ENCODE measurements around the gene TUBB4B.

The TUBB4B gene

GRCh38 chr9:137240841-137241489 is at the start of gene TUBB4B:
TSS of gene TUBB4B (plus strand) at chr9:137241287. CDS start at chr9:137241361, 74 bp downstream.
- no peaks in the 10 kb centered on the region for H3K27me3 ChIP-seq
- H3K4me2 ChIP-seq = peak within 1 kb of the TSS; percentile 92 to 100 (median 97)
- peak within 1 kb of the TSS; percentile 80 to 98 (median 93) for H3K27ac ChIP-seq
- peak within 1 kb of the TSS; percentile 86 to 97 (median 94) for H3K9ac ChIP-seq
- H3K36me3 ChIP-seq = peaks cover 23 to 30% (median 27%) of the 10 kb centered on the region in 11 experiments
- no peak for TF ChIP-seq Cebpa-rat (IDR thresholded peaks at IDR 0.05)
- H3K4me1 ChIP-seq = peaks cover 66 to 82% (median 79%) of the 10 kb centered on the region in 10 experiments
- peak within 1 kb of the TSS; percentile 83 to 99 (median 98) for H3K4me3 ChIP-seq
- H4K20me1 ChIP-seq = peaks cover 30 to 76% (median 67%) of the 10 kb centered on the region in 11 experiments
- H3K9me3 ChIP-seq (replicated peaks in 1 of 11) = peaks cover 0 to 3% (median 0%) of the 10 kb centered on the region in 11 experiments; a peak in 1 of 22 replicates

- H3K27me3 ChIP-seq = no peaks in the 10 kb centered on the region
- H3K9me3 ChIP-seq (replicated peaks in 1 of 11) = no peaks in the 10 kb centered on the region
- H3K4me1 ChIP-seq = peaks cover 36 to 80% (median 57%) of the 10 kb centered on the region in 10 experiments
- H4K20me1 ChIP-seq = peaks cover 12 to 96% (median 83%) of the 10 kb centered on the region in 11 experiments; a peak in 21 of 22 replicates
- peaks cover 15 to 68% (median 34%) of the 10 kb centered on the region in 11 experiments; a peak in 21 of 22 replicates for H3K36me3 ChIP-seq
- TF ChIP-seq Cebpa-rat (IDR thresholded peaks at IDR 0.05) = no peak
- H3K4me3 ChIP-seq = no peak overlapping the region; a peak in 1 of 20 replicates
- H3K4me2 ChIP-seq = peak overlapping the region; percentile 92 to 100 (median 100); a peak in 18 of 22 replicates
- no peak overlapping the region; a peak in 2 of 22 replicates for H3K27ac ChIP-seq
- H3K9ac ChIP-seq = peak overlapping the region in 10 of 11 experiments; percentile 43 to 95 (median 93); a peak in 17 of 22 replicates
Measured at GRCh38 chr9:137191691-137192447, 49.2 kb upstream of the TUBB4B start.

- Histone ChIP-seq H3K9ac (peak overlapping the region in 9 of 11 experiments; percentile 15 to 95 (median 88); a peak in 12 of 22 replicates), H3K27ac (no peak overlapping the region; a peak in 1 of 22 replicates), H3K4me3 (no peak overlapping the region), H3K4me1 (peaks cover 33 to 79% (median 57%) of the 10 kb centered on the region in 10 experiments), H3K27me3 (no peaks in the 10 kb centered on the region), H3K36me3 (peaks cover 15 to 63% (median 30%) of the 10 kb centered on the region in 11 experiments; a peak in 20 of 22 replicates), H3K4me2 (peak overlapping the region in 3 of 11 experiments; percentile 100; a peak in 3 of 22 replicates), H3K9me3 (replicated peaks in 1 of 11) (no peaks in the 10 kb centered on the region), H4K20me1 (peaks cover 13 to 96% (median 83%) of the 10 kb centered on the region in 11 experiments; a peak in 21 of 22 replicates)
- no peak for TF ChIP-seq Cebpa-rat (IDR thresholded peaks at IDR 0.05)
Measured at GRCh38 chr9:137192448-137192780, 48.7 kb upstream of the TUBB4B start.

- Histone ChIP-seq H3K9me3 (replicated peaks in 1 of 11) (no peaks in the 10 kb centered on the region), H4K20me1 (peaks cover 17 to 96% (median 83%) of the 10 kb centered on the region in 11 experiments; a peak in 21 of 22 replicates), H3K4me2 (peak overlapping the region in 1 of 11 experiments; percentile 100; a peak in 2 of 22 replicates), H3K36me3 (peaks cover 15 to 65% (median 30%) of the 10 kb centered on the region in 11 experiments; a peak in 20 of 22 replicates), H3K4me1 (peaks cover 33 to 79% (median 57%) of the 10 kb centered on the region in 10 experiments), H3K9ac (peak overlapping the region in 9 of 11 experiments; percentile 15 to 86 (median 40); a peak in 13 of 22 replicates), H3K27ac (no peak overlapping the region), H3K4me3 (no peak overlapping the region), H3K27me3 (no peaks in the 10 kb centered on the region)
- no peak for TF ChIP-seq Cebpa-rat (IDR thresholded peaks at IDR 0.05)
Measured at GRCh38 chr9:137192859-137193258, 48.2 kb upstream of the TUBB4B start.

GRCh38 chr9:137193771-137194170 is 47.3 kb upstream of the TUBB4B start:
- H3K4me2 ChIP-seq = peak overlapping the region in 1 of 11 experiments; percentile 23; a peak in 1 of 22 replicates
- H3K27me3 ChIP-seq = no peaks in the 10 kb centered on the region
- H3K4me1 ChIP-seq = peaks cover 42 to 88% (median 66%) of the 10 kb centered on the region in 10 experiments
- H3K4me3 ChIP-seq = no peak overlapping the region
- no peak overlapping the region for H3K27ac ChIP-seq
- H3K36me3 ChIP-seq = peaks cover 15 to 68% (median 30%) of the 10 kb centered on the region in 11 experiments; a peak in 20 of 22 replicates
- peak overlapping the region in 7 of 11 experiments; percentile 24 to 60 (median 32); a peak in 9 of 22 replicates for H3K9ac ChIP-seq
- no peak for TF ChIP-seq Cebpa-rat (IDR thresholded peaks at IDR 0.05)
- peaks cover 26 to 100% (median 92%) of the 10 kb centered on the region in 11 experiments; a peak in 21 of 22 replicates for H4K20me1 ChIP-seq
- no peaks in the 10 kb centered on the region for H3K9me3 ChIP-seq (replicated peaks in 1 of 11)

GRCh38 chr9:137194388-137194787 is 46.7 kb upstream of the TUBB4B start:
- Histone ChIP-seq H3K27ac (no peak overlapping the region), H3K9ac (peak overlapping the region in 8 of 11 experiments; percentile 24 to 60 (median 32); a peak in 8 of 22 replicates), H3K4me2 (peak overlapping the region in 2 of 11 experiments; percentile 14 to 23; a peak in 3 of 22 replicates), H3K4me1 (peaks cover 46 to 92% (median 71%) of the 10 kb centered on the region in 10 experiments), H3K9me3 (replicated peaks in 1 of 11) (no peaks in the 10 kb centered on the region), H4K20me1 (peaks cover 23 to 100% (median 92%) of the 10 kb centered on the region in 11 experiments; a peak in 21 of 22 replicates), H3K36me3 (peaks cover 15 to 68% (median 30%) of the 10 kb centered on the region in 11 experiments; a peak in 20 of 22 replicates), H3K4me3 (no peak overlapping the region), H3K27me3 (no peaks in the 10 kb centered on the region)
- no peak for TF ChIP-seq Cebpa-rat (IDR thresholded peaks at IDR 0.05)

GRCh38 chr9:137194909-137195308 is 46.2 kb upstream of the TUBB4B start:
- Histone ChIP-seq H3K4me1 (peaks cover 44 to 92% (median 69%) of the 10 kb centered on the region in 10 experiments), H3K9ac (peak overlapping the region in 7 of 11 experiments; percentile 6 to 48 (median 32); a peak in 7 of 22 replicates), H3K36me3 (peaks cover 12 to 64% (median 27%) of the 10 kb centered on the region in 11 experiments; a peak in 20 of 22 replicates), H3K4me2 (peak overlapping the region in 2 of 11 experiments; percentile 14 to 23; a peak in 2 of 22 replicates), H4K20me1 (peaks cover 18 to 100% (median 90%) of the 10 kb centered on the region in 11 experiments; a peak in 21 of 22 replicates), H3K4me3 (no peak overlapping the region), H3K27ac (no peak overlapping the region), H3K27me3 (no peaks in the 10 kb centered on the region), H3K9me3 (replicated peaks in 1 of 11) (no peaks in the 10 kb centered on the region)
- no peak for TF ChIP-seq Cebpa-rat (IDR thresholded peaks at IDR 0.05)

- peaks cover 14 to 92% (median 82%) of the 10 kb centered on the region in 11 experiments; a peak in 21 of 22 replicates for H4K20me1 ChIP-seq
- H3K27ac ChIP-seq = no peak overlapping the region
- H3K9ac ChIP-seq = peak overlapping the region in 6 of 11 experiments; percentile 4 to 48 (median 28); a peak in 7 of 22 replicates
- no peaks in the 10 kb centered on the region for H3K27me3 ChIP-seq
- H3K36me3 ChIP-seq = peaks cover 6 to 56% (median 19%) of the 10 kb centered on the region in 11 experiments; a peak in 20 of 22 replicates
- H3K9me3 ChIP-seq (replicated peaks in 1 of 11) = no peaks in the 10 kb centered on the region
- no peak overlapping the region for H3K4me3 ChIP-seq
- H3K4me1 ChIP-seq = peaks cover 36 to 84% (median 62%) of the 10 kb centered on the region in 10 experiments
- no peak for TF ChIP-seq Cebpa-rat (IDR thresholded peaks at IDR 0.05)
- 0 out of 22 replicates have a peak overlapping the region, but pooled peaks of 1 of the 11 experiments have one; percentile 6 for H3K4me2 ChIP-seq
Measured at GRCh38 chr9:137195525-137196220, 45.4 kb upstream of the TUBB4B start.

Data from BLaER1 treated with 17β-estradiol and CSF1 and Interleukin-3, amounts not matched to agents 10 nM and 100 nM (cell line).